Adipose tissue (tissue), 3 donors: ENCODE measurements around the gene SLFN11. TPM values are rescaled to one million over a fixed set of nuclear protein-coding genes. Genes with fewer than 3 reads are reported as not detected.
"Not testable (repeated sequence)": the region's sequence is repeated elsewhere in the genome, so short reads cannot be mapped to it uniquely, and the experiment has no call there.

ENCODE experiments used
- H3K27ac ChIP-seq: one replicate; pipeline ENCODE4 v1.5.1; 2013; ENCODE audit warnings: low read depth, low read length
- WGBS, 3 donors: extraction: QIAGEN DNeasy Blood & Tissue Kit; methylation state at CpG; one replicate each; pipeline ENCODE4 v1.1.7; 2013; 5-methylcytosine and 5-hydroxymethylcytosine counted together
- polyA plus RNA-seq, 3 donors: library from polyadenylated mRNA; stranded (reverse); fragments of 200-250 nt; gene quantifications; one replicate each; pipeline ENCODE4 v1.2.3, GENCODE V29; 2013
- donor health status: healthy with polysubstance abuse.
- donor health status: Bipolar disorder and iron deficiency.
- donor health status: healthy.

The SLFN11 gene
- polyA plus RNA-seq, 3 donors: 1.2 to 32.2 (median 19.2) TPM

DNA sequence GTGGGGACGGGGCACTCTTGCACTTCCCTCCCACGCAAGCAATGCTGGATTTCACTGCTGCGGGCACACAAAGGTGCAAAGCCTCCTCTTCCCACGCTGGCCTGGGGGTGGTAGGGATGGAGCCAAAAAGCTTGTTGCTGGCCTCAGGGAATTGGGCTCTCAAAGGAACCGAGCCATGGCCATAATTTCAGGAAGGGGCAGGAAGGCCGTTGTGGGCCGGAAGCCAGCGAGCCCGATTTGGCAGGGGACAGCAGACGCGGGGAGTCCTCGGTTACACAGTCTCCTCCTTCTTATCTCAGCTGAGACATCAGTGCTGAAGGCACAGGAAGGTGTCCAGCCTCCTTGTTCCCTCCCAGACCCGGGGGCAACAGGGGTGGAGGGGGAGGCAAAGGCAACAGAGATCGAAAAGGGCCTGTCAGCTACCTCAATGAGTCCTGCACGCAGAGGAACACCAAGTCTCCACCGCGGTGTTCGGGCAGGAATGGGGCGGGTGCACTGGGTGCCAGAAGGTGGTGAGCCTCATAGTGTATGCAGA is 59.5 kb downstream of the SLFN11 start:
- WGBS, 3 donors: 20 to 29% (median 29%) methylated on average over 19 of the region's 19 CpGs
- H3K27ac ChIP-seq: no peak overlapping the region

DNA sequence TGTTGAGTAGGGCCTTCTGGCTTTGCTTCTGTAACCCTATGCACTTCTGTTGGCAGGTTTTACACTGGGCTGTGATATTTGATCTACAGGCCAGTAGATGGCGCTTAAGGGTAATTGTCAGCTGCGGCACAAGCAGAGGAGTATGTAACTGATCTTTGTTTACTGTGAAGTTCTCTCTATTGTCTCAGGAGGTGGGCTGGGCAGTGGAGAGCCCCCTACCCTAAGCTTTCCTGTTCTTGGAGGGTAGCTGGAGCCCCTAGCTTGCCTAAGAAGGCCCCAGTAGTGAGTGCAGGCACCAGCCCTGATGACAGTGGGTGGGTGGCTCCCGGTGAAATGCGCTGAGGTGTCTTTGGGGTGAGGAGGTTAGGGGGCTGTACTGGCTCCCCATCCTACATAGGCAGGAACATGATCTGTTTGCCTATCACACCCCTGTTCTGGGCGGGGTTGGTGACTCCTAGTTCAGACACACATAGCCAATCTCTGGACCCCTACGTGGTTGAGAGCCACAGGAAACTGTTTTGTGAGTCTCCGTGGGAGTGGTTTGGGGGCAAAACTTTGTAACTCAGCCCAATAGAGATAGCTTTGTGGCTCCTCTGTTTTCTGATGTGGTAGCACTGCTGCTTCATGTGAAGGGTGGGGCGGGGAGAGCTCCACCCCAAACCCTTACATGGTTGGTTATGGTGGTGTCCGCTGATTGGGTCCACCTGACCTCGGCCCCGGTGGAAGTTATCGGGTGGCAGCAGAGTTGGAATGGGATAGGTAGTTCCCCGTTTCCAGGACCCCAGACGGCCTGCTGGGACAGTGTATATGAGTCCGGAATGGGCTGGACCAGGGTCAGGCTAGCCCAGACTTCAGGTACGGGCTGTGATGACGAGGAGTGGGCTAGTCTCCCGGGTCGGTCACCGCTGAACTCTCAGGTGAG is 60.4 kb downstream of the SLFN11 start:
- WGBS, 3 donors: 16 to 20% (median 16%) methylated on average over 20 of the region's 20 CpGs
- no peak overlapping the region for H3K27ac ChIP-seq

DNA sequence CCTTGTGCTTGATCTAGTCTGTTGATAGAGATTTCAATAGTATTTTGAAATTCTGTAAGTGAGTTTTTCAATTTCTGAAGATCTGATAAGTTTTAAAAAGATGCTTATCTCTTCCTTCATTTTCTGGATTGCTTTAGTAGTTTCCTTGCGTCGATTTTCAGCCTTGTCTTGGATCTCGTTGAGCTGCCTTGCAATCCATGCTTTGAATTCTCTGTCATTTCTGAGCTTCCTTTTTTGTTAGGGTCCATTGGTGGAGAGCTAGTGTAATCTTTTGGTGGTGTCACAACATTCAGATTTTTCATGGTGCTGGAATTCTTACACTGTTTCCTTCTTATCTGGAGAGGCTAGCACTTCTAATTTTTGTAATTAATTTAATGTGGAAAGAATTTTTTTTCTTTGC is 61.1 kb downstream of the SLFN11 start:
- 57 to 62% (median 61%) methylated on average over 3 of the region's 3 CpGs for WGBS, 3 donors

DNA sequence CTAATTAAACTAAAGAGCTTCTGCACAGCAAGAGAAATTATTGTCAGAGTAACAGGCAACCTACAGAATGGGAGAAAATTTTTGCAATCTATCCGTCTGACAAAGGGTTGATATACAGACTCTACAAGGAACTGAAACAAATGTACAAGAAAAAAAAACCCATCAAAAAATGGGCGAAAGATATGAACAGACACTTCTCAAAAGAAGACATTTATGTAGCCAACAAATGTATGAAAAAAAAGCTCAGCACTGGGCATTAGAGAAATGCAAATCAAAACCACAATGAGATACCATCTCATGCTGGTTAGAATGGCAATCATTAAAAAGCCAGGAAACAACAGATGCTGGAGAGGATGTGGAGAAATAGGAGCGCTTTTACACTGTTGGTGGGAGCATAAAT is 64.1 kb downstream of the SLFN11 start:
- 47 to 69% (median 63%) methylated on average over 3 of the region's 3 CpGs for WGBS, 3 donors

More for the DNA sequence above, 61.1 kb downstream of the SLFN11 start:
- no peak overlapping the region for H3K27ac ChIP-seq

More for the DNA sequence above, 64.1 kb downstream of the SLFN11 start:
- not testable (repeated sequence) for H3K27ac ChIP-seq

Other genes with a start within 250 kb of the SLFN11 start
- 10 to 100 TPM in 2 of 3 donors, 1 to 10 TPM in 1; 7.5 to 24.5 (median 15.3) TPM for gene NLE1, start 231.3 kb downstream of the SLFN11 start, polyA plus RNA-seq
- gene UNC45B, start 225.8 kb downstream of the SLFN11 start, polyA plus RNA-seq: under 1 TPM; under 0.01 to 0.03 (median 0.02) TPM
- gene SLC35G3, start 179.2 kb downstream of the SLFN11 start, polyA plus RNA-seq: not detected
- 10 to 100 TPM in 2 of 3 donors, 1 to 10 TPM in 1; 3.6 to 14.9 (median 11.9) TPM for gene SLFN5, start 130.5 kb downstream of the SLFN11 start, polyA plus RNA-seq
- 10 to 100 TPM in 1 of 3 donors, 1 to 10 TPM in 1, under 1 TPM in 1; 0.49 to 10.1 (median 4.4) TPM for gene SLFN12, start 58.9 kb upstream of the SLFN11 start, polyA plus RNA-seq
- 1 to 10 TPM in 2 of 3 donors, under 1 TPM in 1; 0.49 to 1.7 (median 1.2) TPM for gene SLFN13, start 75.1 kb upstream of the SLFN11 start, polyA plus RNA-seq
- gene SLFN12L, start 164.1 kb upstream of the SLFN11 start, polyA plus RNA-seq: under 1 TPM; 0.16 to 0.80 (median 0.79) TPM
- gene SLFN14, start 187.2 kb upstream of the SLFN11 start, polyA plus RNA-seq: under 1 TPM in 1 of 3 donors, not detected in 2; 0.11 TPM
- gene PEX12, start 204.9 kb upstream of the SLFN11 start, polyA plus RNA-seq: 1 to 10 TPM; 1.9 to 3.1 (median 3.0) TPM
- gene AP2B1, start 213.7 kb upstream of the SLFN11 start, polyA plus RNA-seq: 10 to 100 TPM; 23.5 to 48.2 (median 43.5) TPM